PC-9 (cell line): Measurements from ENCODE around the gene PMEL. TPM values are rescaled to one million over a fixed set of nuclear protein-coding genes. Genes with fewer than 3 reads are reported as not detected.

Experiments
- BruUV-seq: library from RNA; stranded (reverse); fragments of 400-500 nt; replicated peaks from 2 replicates; lab custom pipeline; 2021; lab: Mats Ljungman, UMichigan
- CTCF ChIA-PET: fragments of 300-600 bp; sonication (Branson Sonifier 250); formaldehyde crosslinking; loops from one replicate; lab custom pipeline; 2022; ENCODE audit warnings: antibody characterized with exemption; lab: Charles Lee
- POLR2A ChIA-PET: fragments of 300-600 bp; sonication (Branson Sonifier 250); formaldehyde crosslinking; loops from one replicate; lab custom pipeline; 2022; ENCODE audit warnings: antibody characterized with exemption; ENCODE audit not compliant: unreplicated experiment; lab: Charles Lee
- DNase-seq, 2 experiments: peaks; one replicate each; pipeline versions ENCODE4 v3.0.0 to v3.0.0-alpha.2; 2015 to 2022; ENCODE audit warnings: mixed read lengths in 1 of 2
- H2AFZ ChIP-seq: fragments of 200-600 bp; sonication (generic); 2 replicates; pipeline ENCODE4 v1.8.1; 2017; ENCODE audit warnings: antibody characterized with exemption
- H3F3A ChIP-seq: fragments of 200-600 bp; sonication (generic); 2 replicates; pipeline ENCODE4 v1.8.1; 2017; ENCODE audit warnings: antibody characterized with exemption, mild to moderate bottlenecking, low read depth; ENCODE audit not compliant: insufficient read depth
- H3K27ac ChIP-seq: fragments of 200-600 bp; sonication (generic); 2 replicates; pipeline ENCODE4 v1.6.1; 2016; ENCODE audit warnings: mixed run types
- H3K27me3 ChIP-seq: fragments of 200-600 bp; sonication (generic); 2 replicates; pipeline ENCODE4 v1.6.1; 2016; ENCODE audit warnings: low read depth, mixed run types; ENCODE audit not compliant: insufficient read depth
- H3K36me3 ChIP-seq: fragments of 200-600 bp; sonication (generic); 2 replicates; pipeline ENCODE4 v1.6.1; 2016; ENCODE audit warnings: low read depth, mixed run types
- H3K4me1 ChIP-seq: fragments of 200-600 bp; sonication (generic); replicated peaks from 2 replicates; pipeline ENCODE4 v1.6.1; 2016; ENCODE audit warnings: mixed run types; ENCODE audit not compliant: insufficient read depth
- H3K4me2 ChIP-seq: fragments of 200-600 bp; sonication (generic); 2 replicates; pipeline ENCODE4 v1.6.1; 2017; ENCODE audit warnings: mixed run types
- H3K4me3 ChIP-seq: fragments of 200-600 bp; sonication (generic); 2 replicates; pipeline ENCODE4 v1.6.1; 2016; ENCODE audit warnings: mixed run types
- H3K79me2 ChIP-seq: fragments of 200-600 bp; sonication (generic); 2 replicates; pipeline ENCODE4 v1.6.1; 2017; ENCODE audit warnings: low read depth, mixed run types
- H3K9me2 ChIP-seq: fragments of 200-600 bp; sonication (generic); 2 replicates; pipeline ENCODE4 v1.8.1; 2017; ENCODE audit warnings: mild to moderate bottlenecking; ENCODE audit not compliant: insufficient read depth
- H3K9me3 ChIP-seq: fragments of 200-600 bp; sonication (generic); 2 replicates; pipeline ENCODE4 v1.8.1; 2016; ENCODE audit warnings: low read depth; ENCODE audit not compliant: insufficient read depth
- H4K20me1 ChIP-seq: fragments of 200-600 bp; sonication (generic); 2 replicates; pipeline ENCODE4 v1.8.1; 2017; ENCODE audit not compliant: insufficient read depth
- CTCF ChIP-seq: fragments of 200-600 bp; sonication (generic); conservative IDR thresholded peaks from 2 replicates; pipeline ENCODE4 v1.6.1; 2017; ENCODE audit warnings: mixed run types, antibody characterized with exemption, mild to moderate bottlenecking, moderate library complexity
- EZH2 ChIP-seq: fragments of 200-600 bp; sonication (generic); IDR thresholded peaks from 2 replicates; pipeline ENCODE4 v1.8.0; 2017; ENCODE audit warnings: antibody characterized with exemption, low read depth
- intact Hi-C: fragments of 100-400 bp; cut with micrococcal nuclease; formaldehyde crosslinking; loops from one replicate; pipeline ENCODE4 v1.10.0; 2022; ENCODE audit not compliant: unreplicated experiment
- total RNA-seq: library from RNA; stranded (reverse); gene quantifications from 2 replicates; pipeline ENCODE4 v1.2.3, GENCODE V29; 2021

The PMEL gene
- total RNA-seq, 1 experiment from 2014 or later: 8.7 TPM

- peak within 1 kb of the TSS; percentile 74 for H2AFZ ChIP-seq
- H3K9me2 ChIP-seq: no peaks in the 10 kb centered on the region
- peaks cover 22% of the 10 kb centered on the region for H3F3A ChIP-seq
- H4K20me1 ChIP-seq: no peaks in the 10 kb centered on the region
- peak within 1 kb of the TSS; percentile 86 for H3K27ac ChIP-seq
- DNase-seq: peak; percentile 98 to 100
- H3K9me3 ChIP-seq: no peaks in the 10 kb centered on the region
- H3K4me1 ChIP-seq: peaks cover 27% of the 10 kb centered on the region
- peaks cover 2% of the 10 kb centered on the region; the same call in 1 of the 2 replicates for H3K36me3 ChIP-seq
- no peaks in the 10 kb centered on the region for H3K27me3 ChIP-seq
- peak; percentile 70 for TF ChIP-seq CTCF
- no peak for TF ChIP-seq EZH2
- CTCF ChIA-PET: interaction anchor here (0.6 to 1.7 kb wide), 8 partner anchors 15 to 258 kb away, joined by 3 to 10 read pairs (median 4); partner anchors contain the start of genes ORMDL2, SARNP and SUOX
- POLR2A ChIA-PET: interaction anchor here (0.6 to 1.9 kb wide), 15 partner anchors 9 to 347 kb away, joined by 3 to 13 read pairs (median 5); partner anchors contain the start of genes DNAJC14, ESYT1, ORMDL2 and SARNP
- peak within 1 kb of the TSS; percentile 90 for H3K4me2 ChIP-seq
- peaks cover 45% of the 10 kb centered on the region for H3K79me2 ChIP-seq
- intact Hi-C loops: loop anchor here (1.0 to 5.0 kb wide), 4 partner anchors 17 to 156 kb away; partner anchors contain the start of genes DGKA, RPL41, SARNP and ZC3H10
- BruUV-seq: no TSS peak
- H3K4me3 ChIP-seq: peak within 1 kb of the TSS; percentile 93
Observed at GRCh38 chr12:55973599-55974307, 7.9 kb upstream of the PMEL start, which contains the start of gene RAB5B. Gene RAB5B (plus strand): TSS chr12:55974078. CDS start chr12:55986961, 12,883 bp downstream.

- no peak for TF ChIP-seq CTCF
- no peak for TF ChIP-seq EZH2
- H2AFZ ChIP-seq: peak overlapping the region; percentile 72
- peaks cover 46% of the 10 kb centered on the region for H3K79me2 ChIP-seq
- no peaks in the 10 kb centered on the region for H3K9me3 ChIP-seq
- intact Hi-C loops: loop anchor here (1.0 to 5.0 kb wide), 3 partner anchors 42 to 156 kb away; partner anchors contain the start of genes DGKA, RPL41, SARNP and ZC3H10
- peak overlapping the region; percentile 58 for H3K4me3 ChIP-seq
- H3K4me2 ChIP-seq: peak overlapping the region; percentile 88
- ChIA-PET POLR2A (interaction anchor here (0.6 to 1.4 kb wide), 10 partner anchors 9 to 348 kb away, joined by 3 to 13 read pairs (median 4); partner anchors contain the start of genes DNAJC14, ESYT1, ORMDL2 and SARNP), CTCF (interaction anchor here (0.6 to 1.7 kb wide), 5 partner anchors 24 to 258 kb away, joined by 3 to 10 read pairs (median 4); partner anchors contain the start of genes ORMDL2, SARNP and SUOX)
- H3F3A ChIP-seq: peaks cover 19% of the 10 kb centered on the region
- no peak for DNase-seq
- peak overlapping the region; percentile 86 for H3K27ac ChIP-seq
- no peaks in the 10 kb centered on the region for H4K20me1 ChIP-seq
- TSS peak; percentile 84 for BruUV-seq
- H3K9me2 ChIP-seq: no peaks in the 10 kb centered on the region
- peaks cover 31% of the 10 kb centered on the region for H3K4me1 ChIP-seq
- H3K27me3 ChIP-seq: no peaks in the 10 kb centered on the region
- peaks cover 9% of the 10 kb centered on the region; the same call in 1 of the 2 replicates for H3K36me3 ChIP-seq
Observed at GRCh38 chr12:55972911-55973598, 7.2 kb upstream of the PMEL start.

- no TSS peak for BruUV-seq
- DNase-seq: no peak
- Histone ChIP-seq H3K27ac (peak overlapping the region; percentile 86), H3K79me2 (peaks cover 46% of the 10 kb centered on the region), H2AFZ (no peak overlapping the region), H3K27me3 (no peaks in the 10 kb centered on the region), H3K4me1 (peaks cover 37% of the 10 kb centered on the region), H3K4me2 (peak overlapping the region; percentile 88), H4K20me1 (no peaks in the 10 kb centered on the region), H3K36me3 (peaks cover 10% of the 10 kb centered on the region; the same call in 1 of the 2 replicates), H3K9me2 (no peaks in the 10 kb centered on the region), H3K4me3 (peak overlapping the region; percentile 58), H3K9me3 (no peaks in the 10 kb centered on the region), H3F3A (peaks cover 19% of the 10 kb centered on the region)
- ChIA-PET POLR2A (interaction anchor here (0.5 kb wide), 1 partner anchor 12 kb away, joined by 4 read pairs; no protein-coding TSS in a partner anchor), CTCF (interaction anchor here (0.6 kb wide), 1 partner anchor 250 kb away, joined by 3 read pairs; no protein-coding TSS in a partner anchor)
- TF ChIP-seq EZH2 (no peak), CTCF (no peak)
- intact Hi-C loops: loop anchor here (2.0 to 5.0 kb wide), 2 partner anchors 42 to 145 kb away; partner anchors contain the start of genes DGKA, RPL41 and ZC3H10
Observed at GRCh38 chr12:55972456-55972855, 6.6 kb upstream of the PMEL start.
